ENCODE results near the gene ELAC1. TPM values are rescaled to one million over a fixed set of nuclear protein-coding genes. Genes with fewer than 3 reads are reported as not detected.
"Not testable (repeated sequence)": the region's sequence is repeated elsewhere in the genome, so short reads cannot be mapped to it uniquely, and the experiment has no call there.

The ELAC1 gene
- total and polyA plus RNA-seq, 2 donors, result 8.5 to 11.7 TPM

- Histone ChIP-seq H3K4me1 (ENCODE audit: control insufficient read depth in 2 of 2, insufficient read depth in 2 of 2, low read length in 2 of 2) (no peaks in the 10 kb centered on the region), H3K27me3 (ENCODE audit: control insufficient read depth in 2 of 2, insufficient read depth in 1 of 2, low read length in 1 of 2) (no peaks in the 10 kb centered on the region), H3K36me3 (ENCODE audit: control insufficient read depth in 2 of 2, insufficient read depth in 2 of 2, low read length in 1 of 2) (peaks cover 0 to under 1% of the 10 kb centered on the region in 2 donors), H3K9me3 (ENCODE audit: control insufficient read depth in 2 of 2, insufficient read depth in 1 of 2, low read length in 1 of 2) (no peaks in the 10 kb centered on the region), H3K4me3 (ENCODE audit: low read length in 2 of 2) (no peak overlapping the region), H3K27ac (ENCODE audit: low read depth in 1 of 2, low read length in 1 of 2) (no peak overlapping the region)
- no peak for DNase-seq (ENCODE audit: low read depth in 6 of 9, low spot score in 9 of 9)
- 97% methylated on average over 4 of the region's 4 CpGs for WGBS
Measured at GRCh38 chr18:50955253-50955652, 12.6 kb upstream of the ELAC1 start.

- Histone ChIP-seq H3K27ac (ENCODE audit: low read depth in 1 of 2, low read length in 1 of 2) (no peak overlapping the region), H3K9me3 (ENCODE audit: control insufficient read depth in 2 of 2, insufficient read depth in 1 of 2, low read length in 1 of 2) (no peaks in the 10 kb centered on the region), H3K4me3 (ENCODE audit: low read length in 2 of 2) (no peak overlapping the region), H3K36me3 (ENCODE audit: control insufficient read depth in 2 of 2, insufficient read depth in 2 of 2, low read length in 1 of 2) (no peaks in the 10 kb centered on the region), H3K4me1 (ENCODE audit: control insufficient read depth in 2 of 2, insufficient read depth in 2 of 2, low read length in 2 of 2) (no peaks in the 10 kb centered on the region), H3K27me3 (ENCODE audit: control insufficient read depth in 2 of 2, insufficient read depth in 1 of 2, low read length in 1 of 2) (no peaks in the 10 kb centered on the region)
- whole genome bisulfite sequencing, result 97% methylated on average over 3 of the region's 3 CpGs
- DNase-seq (ENCODE audit: low read depth in 6 of 9, low spot score in 9 of 9), result no peak
Measured at GRCh38 chr18:50956116-50956515, 11.7 kb upstream of the ELAC1 start.

DNA sequence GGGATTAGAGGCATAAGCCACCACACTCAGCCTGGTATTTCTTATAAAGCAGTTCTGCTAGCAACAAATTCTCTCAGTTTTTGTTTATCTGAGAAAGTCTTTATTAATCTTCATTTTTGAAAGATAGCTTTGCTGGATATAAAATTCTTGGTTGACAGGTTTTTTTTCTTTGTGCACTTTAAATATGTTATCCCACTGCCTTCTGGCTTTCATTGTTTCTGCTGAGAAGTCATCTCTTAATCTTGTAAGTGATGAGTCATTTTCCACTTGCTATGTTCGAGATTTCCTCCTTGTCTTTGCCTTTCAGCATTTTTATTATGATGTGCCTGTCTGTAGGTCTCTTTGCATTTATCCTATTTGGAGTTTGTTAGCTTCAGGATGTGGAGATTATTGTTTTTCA lies 5.9 kb upstream of the ELAC1 start:
- H3K27ac ChIP-seq (ENCODE audit: low read depth in 1 of 2, low read length in 1 of 2), result no peak overlapping the region
- H3K9me3 ChIP-seq (ENCODE audit: control insufficient read depth in 2 of 2, insufficient read depth in 1 of 2, low read length in 1 of 2), result peaks cover 2 to 12% of the 10 kb centered on the region in 2 donors
- no peaks in the 10 kb centered on the region for H3K4me1 ChIP-seq (ENCODE audit: control insufficient read depth in 2 of 2, insufficient read depth in 2 of 2, low read length in 2 of 2)
- WGBS, result 93% methylated on average over 1 of the region's 1 CpG
- no peaks in the 10 kb centered on the region for H3K27me3 ChIP-seq (ENCODE audit: control insufficient read depth in 2 of 2, insufficient read depth in 1 of 2, low read length in 1 of 2)
- no peak overlapping the region for H3K4me3 ChIP-seq (ENCODE audit: low read length in 2 of 2)
- H3K36me3 ChIP-seq (ENCODE audit: control insufficient read depth in 2 of 2, insufficient read depth in 2 of 2, low read length in 1 of 2), result no peaks in the 10 kb centered on the region
- DNase-seq (ENCODE audit: low read depth in 6 of 9, low spot score in 9 of 9), result no peak

DNA sequence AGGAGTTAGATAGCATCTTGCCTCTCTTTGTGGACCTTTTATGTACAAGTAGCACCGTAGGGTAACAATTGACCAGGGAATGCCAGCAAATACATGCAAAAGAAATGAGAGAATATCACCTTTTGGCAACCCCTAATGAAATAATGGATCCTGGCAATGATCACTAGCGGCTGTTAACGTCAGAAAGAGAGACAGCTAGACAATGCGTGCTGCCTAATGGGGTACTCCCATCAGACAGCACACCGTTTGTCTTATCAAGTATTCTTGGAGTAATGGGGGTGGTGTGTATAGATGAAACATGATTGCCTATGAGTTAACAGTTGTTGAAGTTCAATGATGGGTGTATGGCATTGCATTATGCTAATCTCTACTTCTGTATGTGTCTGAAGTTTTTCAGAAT lies 1.6 kb downstream of the ELAC1 start:
- Histone ChIP-seq H3K27me3 (ENCODE audit: control insufficient read depth in 2 of 2, insufficient read depth in 1 of 2, low read length in 1 of 2) (no peaks in the 10 kb centered on the region), H3K9me3 (ENCODE audit: control insufficient read depth in 2 of 2, insufficient read depth in 1 of 2, low read length in 1 of 2) (no peaks in the 10 kb centered on the region), H3K4me1 (ENCODE audit: control insufficient read depth in 2 of 2, insufficient read depth in 2 of 2, low read length in 2 of 2) (peaks cover 0 to 6% of the 10 kb centered on the region in 2 donors), H3K27ac (ENCODE audit: low read depth in 1 of 2, low read length in 1 of 2) (no peak overlapping the region), H3K36me3 (ENCODE audit: control insufficient read depth in 2 of 2, insufficient read depth in 2 of 2, low read length in 1 of 2) (peaks cover 0 to 1% of the 10 kb centered on the region in 2 donors), H3K4me3 (ENCODE audit: low read length in 2 of 2) (no peak overlapping the region)
- 94% methylated on average over 5 of the region's 5 CpGs for WGBS
- DNase-seq (ENCODE audit: low read depth in 6 of 9, low spot score in 9 of 9), result peak in 1 of 9 donors; percentile 3

DNA sequence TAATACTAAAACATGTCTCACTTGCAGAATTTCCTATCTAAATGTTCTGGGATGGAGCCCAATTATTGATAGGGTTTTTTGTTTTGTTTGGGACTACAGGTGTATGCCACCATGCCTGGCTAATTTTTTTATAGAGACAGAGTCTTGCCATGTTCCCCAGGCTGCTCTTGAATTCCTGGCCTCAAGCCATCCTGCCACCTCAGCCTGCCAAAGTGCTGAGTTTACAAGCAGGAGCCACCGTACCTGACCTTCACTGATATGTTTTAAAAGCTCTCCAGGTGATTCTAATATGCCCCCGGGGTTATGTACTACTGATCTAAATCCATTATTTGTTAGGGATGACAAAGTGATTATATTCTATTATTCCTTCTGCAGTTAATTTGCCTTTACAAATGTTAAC lies 2.2 kb downstream of the ELAC1 start:
- Histone ChIP-seq H3K27me3 (ENCODE audit: control insufficient read depth in 2 of 2, insufficient read depth in 1 of 2, low read length in 1 of 2) (no peaks in the 10 kb centered on the region), H3K36me3 (ENCODE audit: control insufficient read depth in 2 of 2, insufficient read depth in 2 of 2, low read length in 1 of 2) (peaks cover 5 to 7% of the 10 kb centered on the region in 2 donors), H3K9me3 (ENCODE audit: control insufficient read depth in 2 of 2, insufficient read depth in 1 of 2, low read length in 1 of 2) (no peaks in the 10 kb centered on the region), H3K27ac (ENCODE audit: low read depth in 1 of 2, low read length in 1 of 2) (no peak overlapping the region), H3K4me1 (ENCODE audit: control insufficient read depth in 2 of 2, insufficient read depth in 2 of 2, low read length in 2 of 2) (peaks cover 0 to 6% of the 10 kb centered on the region in 2 donors), H3K4me3 (ENCODE audit: low read length in 2 of 2) (no peak overlapping the region)
- no peak for DNase-seq (ENCODE audit: low read depth in 6 of 9, low spot score in 9 of 9)
- 84% methylated on average over 2 of the region's 2 CpGs for WGBS

DNA sequence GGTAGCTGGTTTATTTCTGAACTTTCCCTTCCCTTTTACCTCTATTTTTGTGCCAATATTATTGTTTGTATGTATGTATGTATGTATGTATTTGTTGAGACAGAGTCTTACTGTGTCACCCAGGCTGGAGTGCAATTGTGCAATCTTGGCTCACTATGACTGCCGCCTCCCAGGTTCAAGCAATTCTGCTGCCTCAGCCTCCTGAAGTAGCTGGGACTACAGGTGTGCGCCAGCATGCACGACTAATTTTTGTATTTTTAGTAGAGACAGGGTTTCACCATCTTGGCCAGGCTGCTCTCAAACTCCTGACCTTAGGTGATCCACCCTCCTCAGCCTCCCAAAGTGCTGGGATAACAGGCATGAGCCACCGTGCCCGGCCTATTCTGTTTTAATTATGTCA lies 4.6 kb downstream of the ELAC1 start:
- DNase-seq (ENCODE audit: low read depth in 6 of 9, low spot score in 9 of 9); H3K4me3 ChIP-seq (ENCODE audit: low read length in 2 of 2); H3K27me3 ChIP-seq (ENCODE audit: control insufficient read depth in 2 of 2, insufficient read depth in 1 of 2, low read length in 1 of 2); H3K4me1 ChIP-seq (ENCODE audit: control insufficient read depth in 2 of 2, insufficient read depth in 2 of 2, low read length in 2 of 2); H3K9me3 ChIP-seq (ENCODE audit: control insufficient read depth in 2 of 2, insufficient read depth in 1 of 2, low read length in 1 of 2); H3K27ac ChIP-seq (ENCODE audit: low read depth in 1 of 2, low read length in 1 of 2): not testable (repeated sequence)
- WGBS, result 96% methylated on average over 5 of the region's 5 CpGs
- peaks cover 23% of the 10 kb centered on the region in 2 donors for H3K36me3 ChIP-seq (ENCODE audit: control insufficient read depth in 2 of 2, insufficient read depth in 2 of 2, low read length in 1 of 2)

DNA sequence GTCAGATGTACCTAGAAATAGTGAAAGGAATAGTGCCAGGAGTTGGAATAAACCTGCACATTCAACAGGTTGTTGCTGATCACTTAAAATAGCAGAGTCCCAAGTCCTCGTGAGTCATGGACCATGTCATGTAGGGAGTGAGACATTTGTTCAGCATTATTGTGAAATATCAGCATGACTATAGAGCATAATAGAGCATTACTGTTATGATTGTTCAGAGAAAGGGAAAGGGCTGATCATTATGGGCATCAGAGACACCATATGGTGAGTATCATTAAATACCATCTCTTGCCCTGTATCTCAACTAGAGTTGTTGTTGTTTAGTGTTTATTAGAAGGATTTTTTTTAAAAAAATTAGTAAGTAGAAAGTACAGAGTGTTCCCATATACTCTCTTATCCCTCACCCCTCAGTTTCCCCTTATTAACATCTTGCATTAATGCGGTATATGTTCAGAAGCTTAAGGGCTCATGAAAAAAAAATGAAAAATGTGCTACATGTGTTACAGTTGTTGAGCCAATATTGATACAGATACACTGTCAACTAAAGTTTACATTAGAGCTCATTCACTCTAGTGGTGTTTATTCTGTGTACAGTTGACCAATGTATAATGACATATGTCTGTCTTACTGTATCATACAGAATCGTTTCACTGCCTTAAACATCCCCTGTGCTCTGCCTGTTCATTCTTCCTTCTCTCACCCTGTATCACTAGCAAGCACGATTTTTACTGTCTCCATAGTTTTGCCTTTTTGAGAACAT lies 5.7 kb downstream of the ELAC1 start:
- Histone ChIP-seq H3K9me3 (ENCODE audit: control insufficient read depth in 2 of 2, insufficient read depth in 1 of 2, low read length in 1 of 2) (peaks cover 5 to 10% of the 10 kb centered on the region in 2 donors), H3K4me3 (ENCODE audit: low read length in 2 of 2) (no peak overlapping the region), H3K27ac (ENCODE audit: low read depth in 1 of 2, low read length in 1 of 2) (no peak overlapping the region), H3K36me3 (ENCODE audit: control insufficient read depth in 2 of 2, insufficient read depth in 2 of 2, low read length in 1 of 2) (peaks cover 24 to 25% of the 10 kb centered on the region in 2 donors), H3K27me3 (ENCODE audit: control insufficient read depth in 2 of 2, insufficient read depth in 1 of 2, low read length in 1 of 2) (no peaks in the 10 kb centered on the region), H3K4me1 (ENCODE audit: control insufficient read depth in 2 of 2, insufficient read depth in 2 of 2, low read length in 2 of 2) (peaks cover 0 to 6% of the 10 kb centered on the region in 2 donors)
- no peak for DNase-seq (ENCODE audit: low read depth in 6 of 9, low spot score in 9 of 9)
- 97% methylated on average over 4 of the region's 4 CpGs for WGBS

- WGBS, result 98% methylated on average over 5 of the region's 5 CpGs
- Histone ChIP-seq H3K27ac (ENCODE audit: low read depth in 1 of 2, low read length in 1 of 2) (no peak overlapping the region), H3K27me3 (ENCODE audit: control insufficient read depth in 2 of 2, insufficient read depth in 1 of 2, low read length in 1 of 2) (no peaks in the 10 kb centered on the region), H3K4me3 (ENCODE audit: low read length in 2 of 2) (no peak overlapping the region), H3K9me3 (ENCODE audit: control insufficient read depth in 2 of 2, insufficient read depth in 1 of 2, low read length in 1 of 2) (peaks cover 5 to 10% of the 10 kb centered on the region in 2 donors), H3K36me3 (ENCODE audit: control insufficient read depth in 2 of 2, insufficient read depth in 2 of 2, low read length in 1 of 2) (peaks cover 31 to 35% of the 10 kb centered on the region in 2 donors), H3K4me1 (ENCODE audit: control insufficient read depth in 2 of 2, insufficient read depth in 2 of 2, low read length in 2 of 2) (no peaks in the 10 kb centered on the region)
- no peak for DNase-seq (ENCODE audit: low read depth in 6 of 9, low spot score in 9 of 9)
Measured at GRCh38 chr18:50977037-50977760, 9.4 kb downstream of the ELAC1 start.

GRCh38 chr18:50981381-50981780 lies 13.5 kb downstream of the ELAC1 start:
- 95% methylated on average over 1 of the region's 1 CpG for WGBS
- H3K4me1 ChIP-seq (ENCODE audit: control insufficient read depth in 2 of 2, insufficient read depth in 2 of 2, low read length in 2 of 2), result no peaks in the 10 kb centered on the region
- no peaks in the 10 kb centered on the region for H3K27me3 ChIP-seq (ENCODE audit: control insufficient read depth in 2 of 2, insufficient read depth in 1 of 2, low read length in 1 of 2)
- H3K36me3 ChIP-seq (ENCODE audit: control insufficient read depth in 2 of 2, insufficient read depth in 2 of 2, low read length in 1 of 2), result peaks cover 19 to 20% of the 10 kb centered on the region in 2 donors
- H3K27ac ChIP-seq (ENCODE audit: low read depth in 1 of 2, low read length in 1 of 2), result no peak overlapping the region
- DNase-seq (ENCODE audit: low read depth in 6 of 9, low spot score in 9 of 9), result no peak
- H3K9me3 ChIP-seq (ENCODE audit: control insufficient read depth in 2 of 2, insufficient read depth in 1 of 2, low read length in 1 of 2), result peaks cover 5 to 10% of the 10 kb centered on the region in 2 donors
- H3K4me3 ChIP-seq (ENCODE audit: low read length in 2 of 2), result no peak overlapping the region
